Right lobe of liver (tissue), 4 donors: ENCODE measurements around the gene CDCP2.

Experiments
- POLR2A ChIP-seq: fragments of 450-650 bp; IDR thresholded peaks from one replicate; pipeline ENCODE4 v1.6.1; 2017; ENCODE audit warnings: antibody characterized with exemption, mild to moderate bottlenecking
- TF ChIP-seq, protein P1 (sequence below), 4 donors: fragments of 200-600 bp in 3 of 4; fragments of 450-650 bp in 1 of 4; IDR thresholded peaks; one replicate each; pipeline versions ENCODE4 v1.5.1 to v1.8.0; 2016 to 2022; ENCODE audit warnings: antibody characterized with exemption in 4 of 4, mild to moderate bottlenecking in 2 of 4
- donor health status: DM: no; HTN: no; CAD: no.
- donor health status: DM: no; HTN: no; CAD: no.
- donor health status: DM: no; HTN: yes; CAD: no.

DNA sequence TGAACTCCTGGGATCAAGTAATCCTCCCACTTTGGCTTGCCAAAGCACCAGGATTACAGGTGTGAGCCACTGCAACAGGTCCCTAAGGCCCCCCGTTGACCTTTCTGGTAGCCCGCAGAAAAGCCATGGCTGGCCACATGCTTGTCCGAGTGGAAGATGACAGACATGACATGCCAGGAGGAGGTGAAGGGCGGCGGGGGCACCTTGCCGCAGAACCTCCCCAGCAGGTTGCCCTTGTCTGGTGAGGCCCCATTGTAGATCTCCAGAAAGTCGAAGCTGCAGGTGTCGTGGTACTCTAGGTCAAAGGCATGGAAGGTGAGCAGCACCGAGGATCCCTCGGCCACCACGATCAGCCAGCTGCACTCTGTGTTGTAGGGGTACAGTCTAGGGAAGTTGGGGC is 8.4 kb downstream of the CDCP2 start:
- TF ChIP-seq, protein P1, sequence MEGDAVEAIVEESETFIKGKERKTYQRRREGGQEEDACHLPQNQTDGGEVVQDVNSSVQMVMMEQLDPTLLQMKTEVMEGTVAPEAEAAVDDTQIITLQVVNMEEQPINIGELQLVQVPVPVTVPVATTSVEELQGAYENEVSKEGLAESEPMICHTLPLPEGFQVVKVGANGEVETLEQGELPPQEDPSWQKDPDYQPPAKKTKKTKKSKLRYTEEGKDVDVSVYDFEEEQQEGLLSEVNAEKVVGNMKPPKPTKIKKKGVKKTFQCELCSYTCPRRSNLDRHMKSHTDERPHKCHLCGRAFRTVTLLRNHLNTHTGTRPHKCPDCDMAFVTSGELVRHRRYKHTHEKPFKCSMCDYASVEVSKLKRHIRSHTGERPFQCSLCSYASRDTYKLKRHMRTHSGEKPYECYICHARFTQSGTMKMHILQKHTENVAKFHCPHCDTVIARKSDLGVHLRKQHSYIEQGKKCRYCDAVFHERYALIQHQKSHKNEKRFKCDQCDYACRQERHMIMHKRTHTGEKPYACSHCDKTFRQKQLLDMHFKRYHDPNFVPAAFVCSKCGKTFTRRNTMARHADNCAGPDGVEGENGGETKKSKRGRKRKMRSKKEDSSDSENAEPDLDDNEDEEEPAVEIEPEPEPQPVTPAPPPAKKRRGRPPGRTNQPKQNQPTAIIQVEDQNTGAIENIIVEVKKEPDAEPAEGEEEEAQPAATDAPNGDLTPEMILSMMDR (IDR thresholded peaks at IDR 0.05) = no peak
- no peak for TF ChIP-seq POLR2A
